Omental fat pad (tissue), 4 donors: ENCODE measurements around the gene RCAN2. TPM values are rescaled to one million over a fixed set of nuclear protein-coding genes. Genes with fewer than 3 reads are reported as not detected.

Experiments
- ATAC-seq: fragments of 150-250 bp; one replicate; pipeline ENCODE4 v1.9.1; 2016; ENCODE audit warnings: mild to moderate bottlenecking, moderate library complexity; ENCODE audit not compliant: low FRiP score
- DNase-seq: peaks from one replicate; pipeline ENCODE4 v3.0.0-alpha.2; 2019; ENCODE audit warnings: low spot score
- CTCF ChIP-seq, 3 donors: fragments of 450-650 bp; IDR thresholded peaks; one replicate each; pipeline ENCODE4 v1.5.1; 2016 to 2017; ENCODE audit warnings: antibody characterized with exemption in 3 of 3, mild to moderate bottlenecking in 3 of 3, moderate library complexity in 2 of 3
- total RNA-seq, 4 donors: library from RNA; depleted of rRNA; stranded (reverse); fragments of >200 nt; gene quantifications; one replicate each; pipeline ENCODE4 v1.1.0, GENCODE V29; 2016

RCAN2 gene
- total RNA-seq, 4 donors from 2014 or later: 2.5 to 7.9 (median 3.7) TPM

GRCh38 chr6:46222286-46222685 lies 269.0 kb downstream of the RCAN2 start:
- TF ChIP-seq CTCF (IDR thresholded peaks at IDR 0.05): no peak
- DNase-seq (no peak), ATAC-seq (no peak)

- ATAC-seq (peak; percentile 70), DNase-seq (no peak)
- TF ChIP-seq CTCF (IDR thresholded peaks at IDR 0.05): no peak
These were observed 269.9 kb downstream of the RCAN2 start for GRCh38 chr6:46221222-46221793.

- no peak for TF ChIP-seq CTCF (IDR thresholded peaks at IDR 0.05)
- DNase-seq: no peak
- ATAC-seq: no peak
These were observed 270.7 kb downstream of the RCAN2 start for GRCh38 chr6:46220352-46221221.

GRCh38 chr6:46219661-46220060 lies 271.6 kb downstream of the RCAN2 start:
- DNase-seq: no peak
- TF ChIP-seq CTCF (IDR thresholded peaks at IDR 0.05): no peak
- ATAC-seq: no peak

GRCh38 chr6:46218457-46218856 lies 272.8 kb downstream of the RCAN2 start:
- TF ChIP-seq CTCF (IDR thresholded peaks at IDR 0.05): no peak
- ATAC-seq (no peak), DNase-seq (no peak)

- DNase-seq (no peak), ATAC-seq (no peak)
- no peak for TF ChIP-seq CTCF (IDR thresholded peaks at IDR 0.05)
These were observed 273.5 kb downstream of the RCAN2 start for GRCh38 chr6:46217671-46218131.
